Heart left ventricle (tissue), 13 donors: ENCODE data around the gene WDR70.

Experiments used
- POLR2A ChIP-seq, 2 donors: fragments of 450-650 bp; IDR thresholded peaks; one replicate each; pipeline ENCODE4 v1.6.1; 2017; ENCODE audit warnings: antibody characterized with exemption in 2 of 2, mild to moderate bottlenecking in 2 of 2, moderate library complexity in 2 of 2
- TF ChIP-seq, protein P1 (sequence below), 12 donors: fragments of 200-600 bp; sonication (generic) in 4 of 12; IDR thresholded peaks; one replicate each; pipeline versions ENCODE4 v1.5.0 to v1.8.0; 2018 to 2022; ENCODE audit warnings: antibody characterized with exemption in 12 of 12, mild to moderate bottlenecking in 5 of 12
- donor health status: ischemic (EF 13 %, LVEDD 7.1; RV severe dilation, severe dysfunction).
- donor health status: DM: no; HTN: yes; CAD: no.
- donor health status: DM: no; HTN: no; CAD: no.
- donor health status: ischemic (EF 25% LVEDD 6.9; RV normal size, moderate dysfunction).
- donor health status: ischemic (EF 25% LVEDD 5.7; RV mildly dilated, moderate dysfunction).
- donor health status: ischemic (EF 35%, LVEDD 5.7; RV mildly dilated, moderate dysfunction).
- donor health status: nonischemic (EF 11% LVEDD 7.7; RV severe dilation, severe dysfunction).
- donor health status: DM: yes; HTN: yes; CAD: no.
- donor health status: PGD.
- donor health status: ischemic (EF 29% LVEDD 5.4; RV normal size, mild dysfunction).
- donor health status: nonischemic (EF 23%, LVEDD 6.1; RV moderate dilation, normal function).

GRCh38 chr5:37717613-37718431, 338.7 kb downstream of the WDR70 start:
- TF ChIP-seq, protein P1, sequence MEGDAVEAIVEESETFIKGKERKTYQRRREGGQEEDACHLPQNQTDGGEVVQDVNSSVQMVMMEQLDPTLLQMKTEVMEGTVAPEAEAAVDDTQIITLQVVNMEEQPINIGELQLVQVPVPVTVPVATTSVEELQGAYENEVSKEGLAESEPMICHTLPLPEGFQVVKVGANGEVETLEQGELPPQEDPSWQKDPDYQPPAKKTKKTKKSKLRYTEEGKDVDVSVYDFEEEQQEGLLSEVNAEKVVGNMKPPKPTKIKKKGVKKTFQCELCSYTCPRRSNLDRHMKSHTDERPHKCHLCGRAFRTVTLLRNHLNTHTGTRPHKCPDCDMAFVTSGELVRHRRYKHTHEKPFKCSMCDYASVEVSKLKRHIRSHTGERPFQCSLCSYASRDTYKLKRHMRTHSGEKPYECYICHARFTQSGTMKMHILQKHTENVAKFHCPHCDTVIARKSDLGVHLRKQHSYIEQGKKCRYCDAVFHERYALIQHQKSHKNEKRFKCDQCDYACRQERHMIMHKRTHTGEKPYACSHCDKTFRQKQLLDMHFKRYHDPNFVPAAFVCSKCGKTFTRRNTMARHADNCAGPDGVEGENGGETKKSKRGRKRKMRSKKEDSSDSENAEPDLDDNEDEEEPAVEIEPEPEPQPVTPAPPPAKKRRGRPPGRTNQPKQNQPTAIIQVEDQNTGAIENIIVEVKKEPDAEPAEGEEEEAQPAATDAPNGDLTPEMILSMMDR (IDR thresholded peaks at IDR 0.05), result no peak
- no peak for TF ChIP-seq POLR2A (IDR thresholded peaks at IDR 0.05)
